ENCODE measurements around the gene LAMA3.

GRCh38 chr18:23889907-23890306, 200.7 kb downstream of the LAMA3 start:
- TF ChIP-seq CTCF (IDR thresholded peaks at IDR 0.05) (no peak), POLR2A (IDR thresholded peaks at IDR 0.05) (no peak)
